Measurements from ENCODE around the gene DCAF7.

DCAF7 gene

GRCh38 chr17:63537991-63538692 lies 12.1 kb upstream of the DCAF7 start:
- H3K27me3 ChIP-seq (ENCODE audit: control insufficient read depth, insufficient read depth, low read length): peaks cover 32% of the 10 kb centered on the region
- no peaks in the 10 kb centered on the region for H3K36me3 ChIP-seq (ENCODE audit: control insufficient read depth, insufficient read depth, low read length)
- H3K27ac ChIP-seq (ENCODE audit: low read depth, low read length): no peak overlapping the region
- 0 out of 2 replicates have a peak, but pooled peaks cover 4% of the 10 kb centered on the region for H3K4me1 ChIP-seq (ENCODE audit: control insufficient read depth, insufficient read depth, low read length)
- H3K4me3 ChIP-seq (ENCODE audit: low read depth, low read length): peak overlapping the region; percentile 44
- H3K9me3 ChIP-seq (ENCODE audit: control insufficient read depth, insufficient read depth, low read depth, low read length): no peaks in the 10 kb centered on the region
- H3K9ac ChIP-seq (ENCODE audit: low read length): no peak overlapping the region

GRCh38 chr17:63538693-63539595 lies 11.3 kb upstream of the DCAF7 start:
- no peaks in the 10 kb centered on the region for H3K9me3 ChIP-seq (ENCODE audit: control insufficient read depth, insufficient read depth, low read depth, low read length)
- no peak overlapping the region for H3K27ac ChIP-seq (ENCODE audit: low read depth, low read length)
- peak overlapping the region; percentile 44 for H3K4me3 ChIP-seq (ENCODE audit: low read depth, low read length)
- peaks cover 7% of the 10 kb centered on the region for H3K4me1 ChIP-seq (ENCODE audit: control insufficient read depth, insufficient read depth, low read length)
- H3K36me3 ChIP-seq (ENCODE audit: control insufficient read depth, insufficient read depth, low read length): no peaks in the 10 kb centered on the region
- peaks cover 32% of the 10 kb centered on the region for H3K27me3 ChIP-seq (ENCODE audit: control insufficient read depth, insufficient read depth, low read length)
- H3K9ac ChIP-seq (ENCODE audit: low read length): no peak overlapping the region

- Histone ChIP-seq H3K27ac (ENCODE audit: low read depth, low read length) (no peak overlapping the region), H3K4me3 (ENCODE audit: low read depth, low read length) (no peak overlapping the region), H3K9ac (ENCODE audit: low read length) (no peak overlapping the region), H3K36me3 (ENCODE audit: control insufficient read depth, insufficient read depth, low read length) (no peaks in the 10 kb centered on the region), H3K27me3 (ENCODE audit: control insufficient read depth, insufficient read depth, low read length) (peaks cover 32% of the 10 kb centered on the region), H3K4me1 (ENCODE audit: control insufficient read depth, insufficient read depth, low read length) (peaks cover 15% of the 10 kb centered on the region), H3K9me3 (ENCODE audit: control insufficient read depth, insufficient read depth, low read depth, low read length) (no peaks in the 10 kb centered on the region)
Measured at GRCh38 chr17:63540590-63540989, 9.7 kb upstream of the DCAF7 start.

- Histone ChIP-seq H3K4me1 (ENCODE audit: control insufficient read depth, insufficient read depth, low read length) (peaks cover 15% of the 10 kb centered on the region), H3K4me3 (ENCODE audit: low read depth, low read length) (no peak overlapping the region), H3K36me3 (ENCODE audit: control insufficient read depth, insufficient read depth, low read length) (no peaks in the 10 kb centered on the region), H3K9ac (ENCODE audit: low read length) (no peak overlapping the region), H3K27me3 (ENCODE audit: control insufficient read depth, insufficient read depth, low read length) (peaks cover 29% of the 10 kb centered on the region), H3K9me3 (ENCODE audit: control insufficient read depth, insufficient read depth, low read depth, low read length) (no peaks in the 10 kb centered on the region), H3K27ac (ENCODE audit: low read depth, low read length) (no peak overlapping the region)
Measured at GRCh38 chr17:63542218-63542545, 8.1 kb upstream of the DCAF7 start.

- Histone ChIP-seq H3K9ac (ENCODE audit: low read length) (no peak overlapping the region), H3K4me3 (ENCODE audit: low read depth, low read length) (no peak overlapping the region), H3K4me1 (ENCODE audit: control insufficient read depth, insufficient read depth, low read length) (peaks cover 11% of the 10 kb centered on the region), H3K36me3 (ENCODE audit: control insufficient read depth, insufficient read depth, low read length) (no peaks in the 10 kb centered on the region), H3K27me3 (ENCODE audit: control insufficient read depth, insufficient read depth, low read length) (peaks cover 19% of the 10 kb centered on the region), H3K27ac (ENCODE audit: low read depth, low read length) (no peak overlapping the region), H3K9me3 (ENCODE audit: control insufficient read depth, insufficient read depth, low read depth, low read length) (no peaks in the 10 kb centered on the region)
Measured at GRCh38 chr17:63542942-63543821, 7.1 kb upstream of the DCAF7 start.

GRCh38 chr17:63543822-63544420 lies 6.4 kb upstream of the DCAF7 start:
- H3K27me3 ChIP-seq (ENCODE audit: control insufficient read depth, insufficient read depth, low read length): peaks cover 11% of the 10 kb centered on the region
- no peak overlapping the region for H3K27ac ChIP-seq (ENCODE audit: low read depth, low read length)
- no peaks in the 10 kb centered on the region for H3K9me3 ChIP-seq (ENCODE audit: control insufficient read depth, insufficient read depth, low read depth, low read length)
- no peaks in the 10 kb centered on the region for H3K36me3 ChIP-seq (ENCODE audit: control insufficient read depth, insufficient read depth, low read length)
- no peak overlapping the region for H3K9ac ChIP-seq (ENCODE audit: low read length)
- H3K4me1 ChIP-seq (ENCODE audit: control insufficient read depth, insufficient read depth, low read length): peaks cover 11% of the 10 kb centered on the region
- H3K4me3 ChIP-seq (ENCODE audit: low read depth, low read length): no peak overlapping the region

GRCh38 chr17:63544467-63545301 lies 5.6 kb upstream of the DCAF7 start:
- Histone ChIP-seq H3K4me3 (ENCODE audit: low read depth, low read length) (no peak overlapping the region), H3K4me1 (ENCODE audit: control insufficient read depth, insufficient read depth, low read length) (peaks cover 11% of the 10 kb centered on the region)

GRCh38 chr17:63546308-63547082 lies 3.8 kb upstream of the DCAF7 start:
- Histone ChIP-seq H3K4me1 (ENCODE audit: control insufficient read depth, insufficient read depth, low read length) (peaks cover 11% of the 10 kb centered on the region), H3K36me3 (ENCODE audit: control insufficient read depth, insufficient read depth, low read length) (no peaks in the 10 kb centered on the region)

More at GRCh38 chr17:63544467-63545301, 5.6 kb upstream of the DCAF7 start:
- Histone ChIP-seq H3K27me3 (ENCODE audit: control insufficient read depth, insufficient read depth, low read length) (peaks cover 4% of the 10 kb centered on the region; the same call in 1 of the 2 replicates), H3K36me3 (ENCODE audit: control insufficient read depth, insufficient read depth, low read length) (no peaks in the 10 kb centered on the region), H3K9me3 (ENCODE audit: control insufficient read depth, insufficient read depth, low read depth, low read length) (no peaks in the 10 kb centered on the region), H3K27ac (ENCODE audit: low read depth, low read length) (no peak overlapping the region), H3K9ac (ENCODE audit: low read length) (no peak overlapping the region)

GRCh38 chr17:63547083-63547523 lies 3.2 kb upstream of the DCAF7 start:
- H3K9me3 ChIP-seq (ENCODE audit: control insufficient read depth, insufficient read depth, low read depth, low read length): no peaks in the 10 kb centered on the region
- no peaks in the 10 kb centered on the region for H3K36me3 ChIP-seq (ENCODE audit: control insufficient read depth, insufficient read depth, low read length)
- H3K4me3 ChIP-seq (ENCODE audit: low read depth, low read length): no peak overlapping the region
- H3K27ac ChIP-seq (ENCODE audit: low read depth, low read length): no peak overlapping the region
- H3K4me1 ChIP-seq (ENCODE audit: control insufficient read depth, insufficient read depth, low read length): peaks cover 11% of the 10 kb centered on the region
- H3K9ac ChIP-seq (ENCODE audit: low read length): no peak overlapping the region
- H3K27me3 ChIP-seq (ENCODE audit: control insufficient read depth, insufficient read depth, low read length): no peaks in the 10 kb centered on the region

More at GRCh38 chr17:63546308-63547082, 3.8 kb upstream of the DCAF7 start:
- no peak overlapping the region for H3K27ac ChIP-seq (ENCODE audit: low read depth, low read length)
- H3K9ac ChIP-seq (ENCODE audit: low read length): no peak overlapping the region
- H3K9me3 ChIP-seq (ENCODE audit: control insufficient read depth, insufficient read depth, low read depth, low read length): no peaks in the 10 kb centered on the region
- H3K4me3 ChIP-seq (ENCODE audit: low read depth, low read length): no peak overlapping the region
- no peaks in the 10 kb centered on the region for H3K27me3 ChIP-seq (ENCODE audit: control insufficient read depth, insufficient read depth, low read length)
